Kidney epithelial cell (primary cell): ENCODE results near the gene IQSEC2. TPM values are rescaled to one million over a fixed set of nuclear protein-coding genes. Genes with fewer than 3 reads are reported as not detected.

ENCODE experiments used
- DNase-seq: peaks from one replicate; pipeline ENCODE4 v3.0.0-alpha.2; 2010; ENCODE audit warnings: low read depth
- H3K27me3 ChIP-seq: 2 replicates; pipeline ENCODE4 v1.6.0; 2011; ENCODE audit warnings: low read length; ENCODE audit not compliant: control insufficient read depth, insufficient read depth
- H3K36me3 ChIP-seq: 2 replicates; pipeline ENCODE4 v1.5.1; 2011; ENCODE audit warnings: low read length; ENCODE audit not compliant: control insufficient read depth, insufficient read depth
- H3K4me3 ChIP-seq: 2 replicates; pipeline ENCODE4 v1.5.1; 2011; ENCODE audit warnings: low read depth, mild to moderate bottlenecking, control low read depth, low read length
- CTCF ChIP-seq: IDR thresholded peaks from 2 replicates; pipeline ENCODE4 v1.5.1; 2011; ENCODE audit warnings: mild to moderate bottlenecking, moderate library complexity, low read length, control low read depth, inconsistent platforms; ENCODE audit not compliant: insufficient read depth, poor library complexity, severe bottlenecking
- total RNA-seq: library from RNA; depleted of rRNA; stranded (reverse); fragments of >200 nt; gene quantifications from 2 replicates; pipeline ENCODE4 v1.2.3, GENCODE V29; 2015

The IQSEC2 gene
- total RNA-seq, 1 donor from 2014 or later, result 7.2 TPM

- Histone ChIP-seq H3K36me3 (no peaks in the 10 kb centered on the region), H3K27me3 (peaks cover 12% of the 10 kb centered on the region), H3K4me3 (no peak overlapping the region)
- TF ChIP-seq CTCF, result no peak
- DNase-seq, result no peak
Measured at GRCh38 chrX:53233536-53233935, 47.8 kb downstream of the IQSEC2 start.

- no peak for TF ChIP-seq CTCF
- no peak for DNase-seq
- Histone ChIP-seq H3K4me3 (no peak overlapping the region), H3K27me3 (peaks cover 7% of the 10 kb centered on the region), H3K36me3 (no peaks in the 10 kb centered on the region)
Measured at GRCh38 chrX:53230116-53230515, 51.3 kb downstream of the IQSEC2 start.

- Histone ChIP-seq H3K4me3 (no peak overlapping the region), H3K36me3 (no peaks in the 10 kb centered on the region), H3K27me3 (peaks cover 5% of the 10 kb centered on the region)
- no peak for TF ChIP-seq CTCF
- DNase-seq, result no peak
Measured at GRCh38 chrX:53227224-53227765, 54.1 kb downstream of the IQSEC2 start.

GRCh38 chrX:53224860-53225797 lies 56.3 kb downstream of the IQSEC2 start, which contains the start of gene KDM5C:
TSS of gene KDM5C (minus strand) at chrX:53225207. CDS start at chrX:53224889, 318 bp downstream.
- no peak for TF ChIP-seq CTCF

GRCh38 chrX:53223955-53224859 lies 57.2 kb downstream of the IQSEC2 start:
- DNase-seq, result peak; percentile 48
- TF ChIP-seq CTCF, result no peak

More at GRCh38 chrX:53224860-53225797, 56.3 kb downstream of the IQSEC2 start, which contains the start of gene KDM5C:
- no peaks in the 10 kb centered on the region for H3K27me3 ChIP-seq
- peak; percentile 39 for DNase-seq
- H3K36me3 ChIP-seq, result no peaks in the 10 kb centered on the region
- peak within 1 kb of the TSS; percentile 94 for H3K4me3 ChIP-seq

More at GRCh38 chrX:53223955-53224859, 57.2 kb downstream of the IQSEC2 start:
- Histone ChIP-seq H3K4me3 (peak overlapping the region; percentile 94), H3K27me3 (no peaks in the 10 kb centered on the region), H3K36me3 (no peaks in the 10 kb centered on the region)
